WTC11 (cell line): ENCODE measurements around the gene COL12A1. TPM values are rescaled to one million over a fixed set of nuclear protein-coding genes. Genes with fewer than 3 reads are reported as not detected.

Experiments
- ATAC-seq: fragments of 200-7000 bp; cut with Tn5 transposase; 2 replicates; pipeline ENCODE4 v1.10.0; 2021; ENCODE audit warnings: mild to moderate bottlenecking, moderate library complexity
- CTCF ChIA-PET: fragments of 300-600 bp; sonication (Branson Sonifier 250); formaldehyde crosslinking; loops from one replicate; lab custom pipeline; 2021; ENCODE audit warnings: antibody characterized with exemption; lab: Charles Lee
- POLR2A ChIA-PET: fragments of 350-600 bp; sonication (Branson Sonifier 250); formaldehyde crosslinking; loops from one replicate; lab custom pipeline; 2021; ENCODE audit warnings: antibody characterized with exemption; lab: Charles Lee
- DNase-seq: peaks from one replicate; pipeline ENCODE4 v3.0.0; 2021; ENCODE audit warnings: low spot score
- H3K27ac Mint-ChIP-seq: 2 replicates; pipeline ENCODE4 v1.8.0; 2021; ENCODE audit warnings: mixed read lengths
- H3K27me3 Mint-ChIP-seq: 2 replicates; pipeline ENCODE4 v1.8.0; 2021; ENCODE audit warnings: low read depth, mild to moderate bottlenecking, moderate library complexity, mixed read lengths
- H3K36me3 Mint-ChIP-seq: 2 replicates; pipeline ENCODE4 v1.8.0; 2021; ENCODE audit warnings: mixed read lengths
- H3K4me1 Mint-ChIP-seq: 2 replicates; pipeline ENCODE4 v1.8.0; 2022; ENCODE audit warnings: mixed read lengths
- H3K4me3 Mint-ChIP-seq: 2 replicates; pipeline ENCODE4 v1.8.0; 2021; ENCODE audit warnings: mild to moderate bottlenecking, moderate library complexity, mixed read lengths
- H3K9me3 Mint-ChIP-seq: 2 replicates; pipeline ENCODE4 v1.8.0; 2021; ENCODE audit warnings: mixed read lengths
- CBFB ChIP-seq: sonication (generic); formaldehyde crosslinking; IDR thresholded peaks from 2 replicates; pipeline ENCODE4 v1.8.1; 2022; ENCODE audit warnings: mild to moderate bottlenecking, low read depth, missing genetic modification reagents
- ETV6 ChIP-seq: sonication (generic); formaldehyde crosslinking; IDR thresholded peaks from 2 replicates; pipeline ENCODE4 v1.8.1; 2022; ENCODE audit warnings: mild to moderate bottlenecking, missing genetic modification reagents
- GABPB1 ChIP-seq: sonication (generic); formaldehyde crosslinking; IDR thresholded peaks from 2 replicates; pipeline ENCODE4 v1.8.1; 2023; ENCODE audit warnings: mild to moderate bottlenecking, missing genetic modification reagents
- GRHL2 ChIP-seq: fragments of 250-450 bp; sonication (Bioruptor Pico); IDR thresholded peaks from 2 replicates; pipeline ENCODE4 v1.8.0; 2022; ENCODE audit warnings: mild to moderate bottlenecking, moderate library complexity; ENCODE audit not compliant: insufficient replicate concordance, severe bottlenecking
- JUN ChIP-seq: sonication (generic); formaldehyde crosslinking; IDR thresholded peaks from 2 replicates; pipeline ENCODE4 v1.8.0; 2023; ENCODE audit warnings: mild to moderate bottlenecking, missing genetic modification reagents
- NFE2L1 ChIP-seq: sonication (generic); formaldehyde crosslinking; IDR thresholded peaks from 2 replicates; pipeline ENCODE4 v1.8.1; 2023; ENCODE audit warnings: missing genetic modification reagents
- NR3C1 ChIP-seq: sonication (generic); formaldehyde crosslinking; conservative IDR thresholded peaks from 2 replicates; pipeline ENCODE4 v1.8.1; 2023; ENCODE audit warnings: low read depth, mild to moderate bottlenecking, missing genetic modification reagents
- SP1 ChIP-seq: sonication (generic); formaldehyde crosslinking; conservative IDR thresholded peaks from 2 replicates; pipeline ENCODE4 v1.8.1; 2022; ENCODE audit warnings: missing genetic modification reagents
- ZBTB21 ChIP-seq: sonication (generic); formaldehyde crosslinking; IDR thresholded peaks from 2 replicates; pipeline ENCODE4 v1.8.1; 2023; ENCODE audit warnings: mild to moderate bottlenecking, missing genetic modification reagents, borderline replicate concordance
- ZNF138 ChIP-seq: sonication (generic); formaldehyde crosslinking; conservative IDR thresholded peaks from 2 replicates; pipeline ENCODE4 v1.8.1; 2022; ENCODE audit warnings: mild to moderate bottlenecking, moderate library complexity, missing genetic modification reagents
- ZNF232 ChIP-seq: sonication (generic); formaldehyde crosslinking; IDR thresholded peaks from 2 replicates; pipeline ENCODE4 v1.8.0; 2022; ENCODE audit warnings: mild to moderate bottlenecking, missing genetic modification reagents
- ZNF317 ChIP-seq: sonication (generic); formaldehyde crosslinking; IDR thresholded peaks from 2 replicates; pipeline ENCODE4 v1.8.1; 2023; ENCODE audit warnings: low read depth, mild to moderate bottlenecking, moderate library complexity, missing genetic modification reagents, borderline replicate concordance
- ZNF416 ChIP-seq: fragments of 250-450 bp; sonication (Bioruptor Pico); IDR thresholded peaks from 2 replicates; pipeline ENCODE4 v1.9.0; 2021; ENCODE audit warnings: mild to moderate bottlenecking, inconsistent platforms
- total RNA-seq: library from RNA; stranded (reverse); gene quantifications from 3 replicates; pipeline ENCODE4 v1.2.3, GENCODE V29; 2021
- TF ChIP-seq, protein P1 (sequence below): sonication (generic); formaldehyde crosslinking; IDR thresholded peaks from 2 replicates; pipeline ENCODE4 v1.8.0; 2023; ENCODE audit warnings: missing genetic modification reagents, mild to moderate bottlenecking, borderline replicate concordance
- TF ChIP-seq, protein P2 (sequence below): sonication (generic); formaldehyde crosslinking; conservative IDR thresholded peaks from 2 replicates; pipeline ENCODE4 v1.8.1; 2023; ENCODE audit warnings: mild to moderate bottlenecking, low read depth, missing genetic modification reagents, moderate library complexity
- TF ChIP-seq, protein P3 (sequence below): fragments of 250-450 bp; sonication (Bioruptor Pico); IDR thresholded peaks from 2 replicates; pipeline ENCODE4 v1.8.0; 2021; ENCODE audit warnings: mild to moderate bottlenecking
- TF ChIP-seq, protein P4 (sequence below): sonication (generic); formaldehyde crosslinking; IDR thresholded peaks from 2 replicates; pipeline ENCODE4 v1.8.0; 2022; ENCODE audit warnings: mild to moderate bottlenecking, missing genetic modification reagents
- TF ChIP-seq, protein P5 (sequence below): fragments of 250-450 bp; sonication (Bioruptor Pico); IDR thresholded peaks from 2 replicates; pipeline ENCODE4 v1.9.0; 2021; ENCODE audit warnings: mild to moderate bottlenecking
- TF ChIP-seq, protein P6 (sequence below): sonication (generic); formaldehyde crosslinking; IDR thresholded peaks from 2 replicates; pipeline ENCODE4 v1.8.1; 2022; ENCODE audit warnings: mild to moderate bottlenecking, missing genetic modification reagents, moderate library complexity, borderline replicate concordance
- TF ChIP-seq, protein P7 (sequence below): sonication (generic); formaldehyde crosslinking; IDR thresholded peaks from 2 replicates; pipeline ENCODE4 v1.8.0; 2023; ENCODE audit warnings: mild to moderate bottlenecking, missing genetic modification reagents

Gene COL12A1
- total RNA-seq, 1 experiment from 2014 or later = 1.1 TPM

DNA sequence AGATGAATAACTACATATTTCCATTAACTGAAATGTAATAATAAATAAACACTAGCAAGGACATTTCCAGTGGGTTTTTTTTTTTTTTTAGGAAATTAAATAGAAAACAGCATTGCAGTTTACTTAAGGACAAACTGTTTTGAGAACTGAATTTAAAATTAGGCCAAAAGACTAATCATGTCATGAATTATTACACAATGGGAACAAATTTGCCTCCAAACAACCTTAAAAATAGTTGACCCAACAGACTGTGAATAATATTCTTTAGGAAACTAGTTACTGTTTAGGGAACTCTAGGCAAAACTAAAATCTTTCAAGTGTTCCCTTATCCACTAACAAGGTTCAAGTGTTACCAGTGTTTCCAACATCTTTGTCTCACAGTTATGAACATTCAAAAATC is 16.4 kb upstream of the COL12A1 start:
- TF ChIP-seq, protein P1, sequence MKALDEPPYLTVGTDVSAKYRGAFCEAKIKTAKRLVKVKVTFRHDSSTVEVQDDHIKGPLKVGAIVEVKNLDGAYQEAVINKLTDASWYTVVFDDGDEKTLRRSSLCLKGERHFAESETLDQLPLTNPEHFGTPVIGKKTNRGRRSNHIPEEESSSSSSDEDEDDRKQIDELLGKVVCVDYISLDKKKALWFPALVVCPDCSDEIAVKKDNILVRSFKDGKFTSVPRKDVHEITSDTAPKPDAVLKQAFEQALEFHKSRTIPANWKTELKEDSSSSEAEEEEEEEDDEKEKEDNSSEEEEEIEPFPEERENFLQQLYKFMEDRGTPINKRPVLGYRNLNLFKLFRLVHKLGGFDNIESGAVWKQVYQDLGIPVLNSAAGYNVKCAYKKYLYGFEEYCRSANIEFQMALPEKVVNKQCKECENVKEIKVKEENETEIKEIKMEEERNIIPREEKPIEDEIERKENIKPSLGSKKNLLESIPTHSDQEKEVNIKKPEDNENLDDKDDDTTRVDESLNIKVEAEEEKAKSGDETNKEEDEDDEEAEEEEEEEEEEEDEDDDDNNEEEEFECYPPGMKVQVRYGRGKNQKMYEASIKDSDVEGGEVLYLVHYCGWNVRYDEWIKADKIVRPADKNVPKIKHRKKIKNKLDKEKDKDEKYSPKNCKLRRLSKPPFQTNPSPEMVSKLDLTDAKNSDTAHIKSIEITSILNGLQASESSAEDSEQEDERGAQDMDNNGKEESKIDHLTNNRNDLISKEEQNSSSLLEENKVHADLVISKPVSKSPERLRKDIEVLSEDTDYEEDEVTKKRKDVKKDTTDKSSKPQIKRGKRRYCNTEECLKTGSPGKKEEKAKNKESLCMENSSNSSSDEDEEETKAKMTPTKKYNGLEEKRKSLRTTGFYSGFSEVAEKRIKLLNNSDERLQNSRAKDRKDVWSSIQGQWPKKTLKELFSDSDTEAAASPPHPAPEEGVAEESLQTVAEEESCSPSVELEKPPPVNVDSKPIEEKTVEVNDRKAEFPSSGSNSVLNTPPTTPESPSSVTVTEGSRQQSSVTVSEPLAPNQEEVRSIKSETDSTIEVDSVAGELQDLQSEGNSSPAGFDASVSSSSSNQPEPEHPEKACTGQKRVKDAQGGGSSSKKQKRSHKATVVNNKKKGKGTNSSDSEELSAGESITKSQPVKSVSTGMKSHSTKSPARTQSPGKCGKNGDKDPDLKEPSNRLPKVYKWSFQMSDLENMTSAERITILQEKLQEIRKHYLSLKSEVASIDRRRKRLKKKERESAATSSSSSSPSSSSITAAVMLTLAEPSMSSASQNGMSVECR = no peak
- TF ChIP-seq ZNF317 (no peak), ZNF138 (CRISPR knock-in tag) (no peak), GRHL2 (CRISPR knock-in tag) (no peak), JUN (CRISPR knock-in tag) (no peak), ZNF416 (CRISPR knock-in tag) (no peak), GABPB1 (no peak), ETV6 (no peak), NR3C1 (CRISPR knock-in tag) (no peak), SP1 (CRISPR knock-in tag) (no peak), CBFB (CRISPR knock-in tag) (no peak), ZNF232 (no peak), ZBTB21 (no peak), NFE2L1 (no peak)
- TF ChIP-seq, protein P2, sequence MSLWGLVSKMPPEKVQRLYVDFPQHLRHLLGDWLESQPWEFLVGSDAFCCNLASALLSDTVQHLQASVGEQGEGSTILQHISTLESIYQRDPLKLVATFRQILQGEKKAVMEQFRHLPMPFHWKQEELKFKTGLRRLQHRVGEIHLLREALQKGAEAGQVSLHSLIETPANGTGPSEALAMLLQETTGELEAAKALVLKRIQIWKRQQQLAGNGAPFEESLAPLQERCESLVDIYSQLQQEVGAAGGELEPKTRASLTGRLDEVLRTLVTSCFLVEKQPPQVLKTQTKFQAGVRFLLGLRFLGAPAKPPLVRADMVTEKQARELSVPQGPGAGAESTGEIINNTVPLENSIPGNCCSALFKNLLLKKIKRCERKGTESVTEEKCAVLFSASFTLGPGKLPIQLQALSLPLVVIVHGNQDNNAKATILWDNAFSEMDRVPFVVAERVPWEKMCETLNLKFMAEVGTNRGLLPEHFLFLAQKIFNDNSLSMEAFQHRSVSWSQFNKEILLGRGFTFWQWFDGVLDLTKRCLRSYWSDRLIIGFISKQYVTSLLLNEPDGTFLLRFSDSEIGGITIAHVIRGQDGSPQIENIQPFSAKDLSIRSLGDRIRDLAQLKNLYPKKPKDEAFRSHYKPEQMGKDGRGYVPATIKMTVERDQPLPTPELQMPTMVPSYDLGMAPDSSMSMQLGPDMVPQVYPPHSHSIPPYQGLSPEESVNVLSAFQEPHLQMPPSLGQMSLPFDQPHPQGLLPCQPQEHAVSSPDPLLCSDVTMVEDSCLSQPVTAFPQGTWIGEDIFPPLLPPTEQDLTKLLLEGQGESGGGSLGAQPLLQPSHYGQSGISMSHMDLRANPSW (CRISPR knock-in tag) = no peak
- TF ChIP-seq, protein P3, sequence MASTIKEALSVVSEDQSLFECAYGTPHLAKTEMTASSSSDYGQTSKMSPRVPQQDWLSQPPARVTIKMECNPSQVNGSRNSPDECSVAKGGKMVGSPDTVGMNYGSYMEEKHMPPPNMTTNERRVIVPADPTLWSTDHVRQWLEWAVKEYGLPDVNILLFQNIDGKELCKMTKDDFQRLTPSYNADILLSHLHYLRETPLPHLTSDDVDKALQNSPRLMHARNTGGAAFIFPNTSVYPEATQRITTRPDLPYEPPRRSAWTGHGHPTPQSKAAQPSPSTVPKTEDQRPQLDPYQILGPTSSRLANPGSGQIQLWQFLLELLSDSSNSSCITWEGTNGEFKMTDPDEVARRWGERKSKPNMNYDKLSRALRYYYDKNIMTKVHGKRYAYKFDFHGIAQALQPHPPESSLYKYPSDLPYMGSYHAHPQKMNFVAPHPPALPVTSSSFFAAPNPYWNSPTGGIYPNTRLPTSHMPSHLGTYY = no peak
- TF ChIP-seq, protein P4, sequence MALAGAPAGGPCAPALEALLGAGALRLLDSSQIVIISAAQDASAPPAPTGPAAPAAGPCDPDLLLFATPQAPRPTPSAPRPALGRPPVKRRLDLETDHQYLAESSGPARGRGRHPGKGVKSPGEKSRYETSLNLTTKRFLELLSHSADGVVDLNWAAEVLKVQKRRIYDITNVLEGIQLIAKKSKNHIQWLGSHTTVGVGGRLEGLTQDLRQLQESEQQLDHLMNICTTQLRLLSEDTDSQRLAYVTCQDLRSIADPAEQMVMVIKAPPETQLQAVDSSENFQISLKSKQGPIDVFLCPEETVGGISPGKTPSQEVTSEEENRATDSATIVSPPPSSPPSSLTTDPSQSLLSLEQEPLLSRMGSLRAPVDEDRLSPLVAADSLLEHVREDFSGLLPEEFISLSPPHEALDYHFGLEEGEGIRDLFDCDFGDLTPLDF (CRISPR knock-in tag) = no peak
- TF ChIP-seq, protein P5, sequence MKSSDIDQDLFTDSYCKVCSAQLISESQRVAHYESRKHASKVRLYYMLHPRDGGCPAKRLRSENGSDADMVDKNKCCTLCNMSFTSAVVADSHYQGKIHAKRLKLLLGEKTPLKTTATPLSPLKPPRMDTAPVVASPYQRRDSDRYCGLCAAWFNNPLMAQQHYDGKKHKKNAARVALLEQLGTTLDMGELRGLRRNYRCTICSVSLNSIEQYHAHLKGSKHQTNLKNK (CRISPR knock-in tag) = no peak
- TF ChIP-seq, protein P6, sequence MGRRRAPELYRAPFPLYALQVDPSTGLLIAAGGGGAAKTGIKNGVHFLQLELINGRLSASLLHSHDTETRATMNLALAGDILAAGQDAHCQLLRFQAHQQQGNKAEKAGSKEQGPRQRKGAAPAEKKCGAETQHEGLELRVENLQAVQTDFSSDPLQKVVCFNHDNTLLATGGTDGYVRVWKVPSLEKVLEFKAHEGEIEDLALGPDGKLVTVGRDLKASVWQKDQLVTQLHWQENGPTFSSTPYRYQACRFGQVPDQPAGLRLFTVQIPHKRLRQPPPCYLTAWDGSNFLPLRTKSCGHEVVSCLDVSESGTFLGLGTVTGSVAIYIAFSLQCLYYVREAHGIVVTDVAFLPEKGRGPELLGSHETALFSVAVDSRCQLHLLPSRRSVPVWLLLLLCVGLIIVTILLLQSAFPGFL (CRISPR knock-in tag) = no peak
- TF ChIP-seq, protein P7, sequence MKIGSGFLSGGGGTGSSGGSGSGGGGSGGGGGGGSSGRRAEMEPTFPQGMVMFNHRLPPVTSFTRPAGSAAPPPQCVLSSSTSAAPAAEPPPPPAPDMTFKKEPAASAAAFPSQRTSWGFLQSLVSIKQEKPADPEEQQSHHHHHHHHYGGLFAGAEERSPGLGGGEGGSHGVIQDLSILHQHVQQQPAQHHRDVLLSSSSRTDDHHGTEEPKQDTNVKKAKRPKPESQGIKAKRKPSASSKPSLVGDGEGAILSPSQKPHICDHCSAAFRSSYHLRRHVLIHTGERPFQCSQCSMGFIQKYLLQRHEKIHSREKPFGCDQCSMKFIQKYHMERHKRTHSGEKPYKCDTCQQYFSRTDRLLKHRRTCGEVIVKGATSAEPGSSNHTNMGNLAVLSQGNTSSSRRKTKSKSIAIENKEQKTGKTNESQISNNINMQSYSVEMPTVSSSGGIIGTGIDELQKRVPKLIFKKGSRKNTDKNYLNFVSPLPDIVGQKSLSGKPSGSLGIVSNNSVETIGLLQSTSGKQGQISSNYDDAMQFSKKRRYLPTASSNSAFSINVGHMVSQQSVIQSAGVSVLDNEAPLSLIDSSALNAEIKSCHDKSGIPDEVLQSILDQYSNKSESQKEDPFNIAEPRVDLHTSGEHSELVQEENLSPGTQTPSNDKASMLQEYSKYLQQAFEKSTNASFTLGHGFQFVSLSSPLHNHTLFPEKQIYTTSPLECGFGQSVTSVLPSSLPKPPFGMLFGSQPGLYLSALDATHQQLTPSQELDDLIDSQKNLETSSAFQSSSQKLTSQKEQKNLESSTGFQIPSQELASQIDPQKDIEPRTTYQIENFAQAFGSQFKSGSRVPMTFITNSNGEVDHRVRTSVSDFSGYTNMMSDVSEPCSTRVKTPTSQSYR (CRISPR knock-in tag) = no peak
- Mint-ChIP-seq H3K27ac (no peak overlapping the region), H3K4me3 (no peak overlapping the region), H3K4me1 (peaks cover 23% of the 10 kb centered on the region), H3K9me3 (no peaks in the 10 kb centered on the region), H3K27me3 (no peaks in the 10 kb centered on the region), H3K36me3 (no peaks in the 10 kb centered on the region)
- CTCF ChIA-PET = no interaction called here
- DNase-seq = no peak
- no peak for ATAC-seq
- POLR2A ChIA-PET = no interaction called here
